Trophoblast cell (in vitro differentiated cells and primary cell): ENCODE data around the gene COIL.
"Not testable (repeated sequence)": the region's sequence is repeated elsewhere in the genome, so short reads cannot be mapped to it uniquely, and the experiment has no call there.

Experiments used
- DNase-seq, 2 donors: peaks; one replicate each; pipeline ENCODE4 v3.0.0-alpha.2; 2016
- H2AFZ ChIP-seq: 2 replicates; pipeline ENCODE4 v1.6.1; 2013; ENCODE audit warnings: low read length, moderate library complexity, mild to moderate bottlenecking; ENCODE audit not compliant: insufficient read depth, poor library complexity
- H2AK5ac ChIP-seq: 2 replicates; pipeline ENCODE4 v1.6.1; 2013; ENCODE audit warnings: mild to moderate bottlenecking, low read length
- H2BK120ac ChIP-seq: 2 replicates; pipeline ENCODE4 v1.6.1; 2013; ENCODE audit warnings: low read length, mild to moderate bottlenecking, moderate library complexity; ENCODE audit not compliant: insufficient read depth, poor library complexity
- H2BK12ac ChIP-seq: 2 replicates; pipeline ENCODE4 v1.6.1; 2013; ENCODE audit warnings: mild to moderate bottlenecking, low read length, moderate library complexity
- H2BK5ac ChIP-seq: 2 replicates; pipeline ENCODE4 v1.6.1; 2013; ENCODE audit warnings: low read length, low read depth, moderate library complexity, mild to moderate bottlenecking; ENCODE audit not compliant: poor library complexity
- H3K14ac ChIP-seq: 2 replicates; pipeline ENCODE4 v1.6.1; 2013; ENCODE audit warnings: mild to moderate bottlenecking, low read length
- H3K18ac ChIP-seq: 2 replicates; pipeline ENCODE4 v1.6.1; 2013; ENCODE audit warnings: mild to moderate bottlenecking, low read length
- H3K23ac ChIP-seq: 2 replicates; pipeline ENCODE4 v1.6.1; 2013; ENCODE audit warnings: low read length
- H3K27ac ChIP-seq: 2 replicates; pipeline ENCODE4 v1.5.1; 2013; ENCODE audit warnings: low read depth, mild to moderate bottlenecking, inconsistent platforms, low read length, moderate library complexity
- H3K27me3 ChIP-seq: 2 replicates; pipeline ENCODE4 v1.6.1; 2013; ENCODE audit warnings: inconsistent platforms, mild to moderate bottlenecking, low read length, moderate library complexity; ENCODE audit not compliant: insufficient read depth
- H3K36me3 ChIP-seq, 2 experiments: 1 replicate in 1 of 2; 2 replicates in 1 of 2; pipeline ENCODE4 v1.6.1; 2013; ENCODE audit warnings: low read length in 2 of 2, mild to moderate bottlenecking in 2 of 2, moderate library complexity in 1 of 2; ENCODE audit not compliant: insufficient read depth in 2 of 2, control insufficient read depth in 1 of 2
- H3K4ac ChIP-seq: 2 replicates; pipeline ENCODE4 v1.6.1; 2013; ENCODE audit warnings: low read depth, mild to moderate bottlenecking, low read length, moderate library complexity
- H3K4me1 ChIP-seq, 2 experiments: 1 replicate in 1 of 2; 2 replicates in 1 of 2; pipeline ENCODE4 v1.6.1; 2013; ENCODE audit warnings: low read length in 2 of 2, mild to moderate bottlenecking in 2 of 2, moderate library complexity in 1 of 2; ENCODE audit not compliant: insufficient read depth in 2 of 2, control insufficient read depth in 1 of 2
- H3K4me2 ChIP-seq: 2 replicates; pipeline ENCODE4 v1.6.1; 2013; ENCODE audit warnings: inconsistent platforms, mild to moderate bottlenecking, low read length, moderate library complexity
- H3K4me3 ChIP-seq: 2 replicates; pipeline ENCODE4 v1.5.1; 2013; ENCODE audit warnings: mild to moderate bottlenecking, low read depth, low read length, inconsistent platforms
- H3K79me1 ChIP-seq: one replicate; pipeline ENCODE4 v1.6.1; 2013; ENCODE audit warnings: low read length
- H3K79me2 ChIP-seq: 2 replicates; pipeline ENCODE4 v1.6.1; 2013; ENCODE audit warnings: low read length, mild to moderate bottlenecking; ENCODE audit not compliant: control insufficient read depth, insufficient read depth, poor library complexity
- H3K9ac ChIP-seq: 2 replicates; pipeline ENCODE4 v1.6.1; 2013; ENCODE audit warnings: mild to moderate bottlenecking, low read length
- H3K9me3 ChIP-seq: 2 replicates; pipeline ENCODE4 v1.6.1; 2013; ENCODE audit warnings: low read depth, mild to moderate bottlenecking, control low read depth, inconsistent platforms, low read length; ENCODE audit not compliant: insufficient read depth
- H4K12ac ChIP-seq: 2 replicates; pipeline ENCODE4 v1.6.1; 2013; ENCODE audit warnings: low read depth, mild to moderate bottlenecking, low read length, moderate library complexity
- H4K8ac ChIP-seq: 2 replicates; pipeline ENCODE4 v1.6.1; 2013; ENCODE audit warnings: low read depth, mild to moderate bottlenecking, low read length, moderate library complexity
- H4K91ac ChIP-seq: one replicate; pipeline ENCODE4 v1.6.1; 2013; ENCODE audit warnings: low read depth, mild to moderate bottlenecking, low read length, moderate library complexity
- WGBS: extraction: QIAGEN DNeasy Blood & Tissue Kit; methylation state at CpG from one replicate; pipeline ENCODE4 v1.1.7; 2013; ENCODE audit warnings: missing lambda C conversion rate; ENCODE audit not compliant: insufficient read length, insufficient coverage; ENCODE audit errors: extremely low coverage; 5-methylcytosine and 5-hydroxymethylcytosine counted together

Gene COIL

GRCh38 chr17:56965681-56966080 lies 4.8 kb upstream of the COIL start:
- not testable (repeated sequence) for H3K9ac ChIP-seq, H3K4me1 ChIP-seq, H3K27me3 ChIP-seq, H2BK120ac ChIP-seq, H3K79me1 ChIP-seq, H3K36me3 ChIP-seq, H3K14ac ChIP-seq, H3K4me2 ChIP-seq, H3K27ac ChIP-seq, H3K9me3 ChIP-seq, H3K18ac ChIP-seq, H3K4me3 ChIP-seq, H4K91ac ChIP-seq, H4K12ac ChIP-seq, H3K23ac ChIP-seq, H2AFZ ChIP-seq, H2AK5ac ChIP-seq, H3K79me2 ChIP-seq, H3K4ac ChIP-seq, H2BK12ac ChIP-seq
- DNase-seq: peak in 1 of 2 donors; percentile 24
- H2BK5ac ChIP-seq: peak overlapping the region; percentile 63
- WGBS: no CpG with 5 or more reads among the region's 6 CpGs
- H4K8ac ChIP-seq: peak overlapping the region; percentile 60

GRCh38 chr17:56965241-56965640 lies 4.4 kb upstream of the COIL start:
- not testable (repeated sequence) for H3K4me1 ChIP-seq, H3K79me2 ChIP-seq, H3K9ac ChIP-seq, H3K9me3 ChIP-seq, H3K4me2 ChIP-seq, H3K18ac ChIP-seq, H2BK5ac ChIP-seq, H3K4me3 ChIP-seq, H2BK12ac ChIP-seq, H3K4ac ChIP-seq, H2AFZ ChIP-seq, H4K12ac ChIP-seq, H3K27me3 ChIP-seq, H3K27ac ChIP-seq, H3K14ac ChIP-seq, DNase-seq, H3K79me1 ChIP-seq, H2AK5ac ChIP-seq, H3K23ac ChIP-seq, H3K36me3 ChIP-seq, H4K91ac ChIP-seq
- WGBS: no CpG with 5 or more reads among the region's 9 CpGs
- H4K8ac ChIP-seq: peak overlapping the region; percentile 60
- H2BK120ac ChIP-seq: peak overlapping the region; percentile 31

- no peak overlapping the region for H3K14ac ChIP-seq
- H3K27ac ChIP-seq: no peak overlapping the region
- H4K91ac ChIP-seq: no peak overlapping the region
- H2AK5ac ChIP-seq: no peak overlapping the region
- H3K4ac ChIP-seq: no peak overlapping the region
- H4K8ac ChIP-seq: no peak overlapping the region
- H2BK5ac ChIP-seq: no peak overlapping the region
- no peak overlapping the region for H3K23ac ChIP-seq
- no peak overlapping the region for H3K18ac ChIP-seq
- peaks cover 0 to 1% of the 10 kb centered on the region in 2 experiments for H3K36me3 ChIP-seq
- WGBS: no CpG with 5 or more reads among the region's 5 CpGs
- H4K12ac ChIP-seq: no peak overlapping the region
- peaks cover 3% of the 10 kb centered on the region for H3K79me1 ChIP-seq
- H2AFZ ChIP-seq: no peak overlapping the region
- DNase-seq: no peak
- H3K9ac ChIP-seq: no peak overlapping the region
- H3K4me3 ChIP-seq: no peak overlapping the region
- no peaks in the 10 kb centered on the region for H3K27me3 ChIP-seq
- no peaks in the 10 kb centered on the region for H3K9me3 ChIP-seq
- no peaks in the 10 kb centered on the region for H3K4me1 ChIP-seq
- H3K79me2 ChIP-seq: peaks cover 4% of the 10 kb centered on the region
- no peak overlapping the region for H2BK120ac ChIP-seq
- H3K4me2 ChIP-seq: no peak overlapping the region
- no peak overlapping the region for H2BK12ac ChIP-seq
These were observed 3.9 kb downstream of the COIL start for GRCh38 chr17:56956992-56957391.

DNA sequence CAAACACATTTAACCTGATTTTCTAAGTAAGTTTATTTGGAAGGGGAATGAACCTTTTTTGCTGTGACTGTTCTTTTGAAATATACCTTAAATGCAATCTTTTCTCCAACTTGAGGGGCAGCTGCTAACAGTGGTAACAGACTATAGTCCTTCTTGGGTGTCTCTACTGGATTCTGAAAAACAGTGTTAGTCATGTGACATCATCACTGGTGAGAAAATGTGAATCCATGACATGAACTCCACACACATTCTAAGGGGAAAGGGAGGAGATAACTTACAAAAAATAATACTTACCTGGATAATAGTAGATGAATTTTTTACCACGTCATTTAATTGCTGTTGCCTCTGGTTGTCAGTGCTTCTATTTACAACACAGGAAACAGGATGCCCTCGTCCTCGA lies 11.3 kb downstream of the COIL start:
- Histone ChIP-seq H2BK5ac (no peak overlapping the region), H3K36me3 (peaks cover 16% of the 10 kb centered on the region in 2 experiments), H2BK12ac (no peak overlapping the region), H3K4me2 (no peak overlapping the region), H3K23ac (no peak overlapping the region), H3K4me1 (no peaks in the 10 kb centered on the region), H4K8ac (no peak overlapping the region), H2AK5ac (no peak overlapping the region), H3K9ac (no peak overlapping the region), H4K91ac (no peak overlapping the region), H2BK120ac (no peak overlapping the region), H3K27ac (no peak overlapping the region), H3K27me3 (no peaks in the 10 kb centered on the region), H3K9me3 (no peaks in the 10 kb centered on the region), H2AFZ (no peak overlapping the region), H3K18ac (no peak overlapping the region), H3K4ac (no peak overlapping the region), H3K4me3 (no peak overlapping the region), H3K14ac (no peak overlapping the region), H3K79me2 (no peaks in the 10 kb centered on the region), H4K12ac (no peak overlapping the region), H3K79me1 (no peaks in the 10 kb centered on the region)
- DNase-seq: no peak
- no CpG with 5 or more reads among the region's 3 CpGs for WGBS
